GM12891 (cell line): ENCODE results near the gene B4GALT1.

Source experiments
- DNase-seq: peaks from one replicate; pipeline ENCODE4 v3.0.0; 2011; ENCODE audit warnings: low spot score; ENCODE audit not compliant: insufficient read length
- FAIRE-seq: peaks from 2 replicates; lab custom pipeline; 2011; peaks lifted over from hg19 to GRCh38; lab: Jason Lieb, UNC
- PAX5 ChIP-seq: IDR thresholded peaks from 2 replicates; pipeline ENCODE4 v1.6.1; 2011; ENCODE audit warnings: low read length, moderate library complexity, mild to moderate bottlenecking; ENCODE audit not compliant: insufficient read depth, severe bottlenecking
- POLR2A ChIP-seq: IDR thresholded peaks from 2 replicates; pipeline ENCODE4 v1.6.1; 2011; ENCODE audit warnings: low read depth, low read length, control low read depth
- POLR2AphosphoS5 ChIP-seq: IDR thresholded peaks from 2 replicates; pipeline ENCODE4 v1.6.1; 2011; ENCODE audit warnings: low read depth, low read length, control low read depth
- POU2F2 ChIP-seq: IDR thresholded peaks from 2 replicates; pipeline ENCODE4 v1.6.1; 2011; ENCODE audit warnings: low read depth, mild to moderate bottlenecking, control low read depth, low read length, moderate library complexity
- SPI1 ChIP-seq: IDR thresholded peaks from 2 replicates; pipeline ENCODE4 v1.6.1; 2011; ENCODE audit warnings: low read depth, low read length, control low read depth
- TAF1 ChIP-seq: IDR thresholded peaks from 2 replicates; pipeline ENCODE4 v1.6.1; 2011; ENCODE audit warnings: low read depth, low read length, control low read depth

B4GALT1 gene

GRCh38 chr9:33124751-33125381, 42.3 kb downstream of the B4GALT1 start:
- no peak for DNase-seq
- FAIRE-seq, result peak; percentile 81
- TF ChIP-seq SPI1 (no peak), POLR2AphosphoS5 (no peak), TAF1 (no peak), PAX5 (no peak), POU2F2 (no peak), POLR2A (no peak)

DNA sequence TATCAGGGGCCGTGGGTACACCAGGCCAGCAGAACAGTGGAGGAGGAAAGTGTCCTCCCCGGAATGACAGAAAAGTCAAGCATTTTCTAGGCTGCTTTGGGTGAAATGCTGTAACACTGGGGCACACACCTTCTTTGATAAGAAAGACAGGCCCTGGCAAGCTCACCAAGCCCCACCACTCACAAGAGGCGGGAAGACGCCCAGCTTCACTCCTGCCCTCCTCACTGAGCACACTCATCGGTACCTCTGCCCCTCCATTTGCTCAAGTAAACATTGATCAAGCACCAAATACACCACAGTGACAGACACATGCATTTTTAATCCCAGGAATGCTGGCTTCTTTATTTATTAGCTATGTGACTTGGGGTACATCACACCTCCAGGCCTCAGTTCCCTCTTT, 43.1 kb downstream of the B4GALT1 start:
- DNase-seq, result no peak
- TF ChIP-seq PAX5, result no peak
- no peak for TF ChIP-seq POU2F2
- TF ChIP-seq POLR2AphosphoS5, result no peak
- TF ChIP-seq POLR2A, result no peak
- no peak for TF ChIP-seq TAF1
- no peak for TF ChIP-seq SPI1
- FAIRE-seq, result no peak

DNA sequence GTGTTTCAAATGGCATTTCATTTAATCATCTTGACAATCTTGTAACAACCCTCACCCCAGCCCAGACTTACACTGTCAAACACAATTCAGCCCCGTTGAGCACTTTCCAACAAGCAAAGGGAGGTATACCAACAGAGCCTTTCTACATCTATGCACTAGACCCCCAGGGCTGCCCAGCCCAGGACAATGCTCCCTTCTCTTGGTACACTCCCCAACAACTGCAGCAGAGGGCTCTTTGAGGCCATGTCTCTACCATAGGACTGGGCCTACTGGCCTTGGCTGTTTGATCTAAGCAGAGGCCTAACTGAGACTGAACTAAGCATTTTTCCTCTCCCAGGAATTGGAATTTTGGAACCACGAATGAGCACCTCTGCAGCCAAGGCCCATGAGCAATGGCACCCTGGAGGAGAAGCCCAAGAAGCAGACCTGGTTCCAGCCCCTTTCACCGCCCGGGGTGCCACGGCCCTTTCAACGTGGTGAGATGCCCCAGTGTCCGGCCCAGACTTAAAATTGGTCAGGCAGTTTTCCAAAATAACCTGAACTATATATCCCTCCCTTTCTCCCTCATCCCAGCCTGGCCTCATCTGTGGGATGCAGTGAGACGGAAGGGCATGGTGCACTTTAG, 43.6 kb downstream of the B4GALT1 start:
- DNase-seq, result no peak
- TF ChIP-seq SPI1, result no peak
- no peak for TF ChIP-seq POLR2AphosphoS5
- no peak for TF ChIP-seq POLR2A
- no peak for FAIRE-seq

DNA sequence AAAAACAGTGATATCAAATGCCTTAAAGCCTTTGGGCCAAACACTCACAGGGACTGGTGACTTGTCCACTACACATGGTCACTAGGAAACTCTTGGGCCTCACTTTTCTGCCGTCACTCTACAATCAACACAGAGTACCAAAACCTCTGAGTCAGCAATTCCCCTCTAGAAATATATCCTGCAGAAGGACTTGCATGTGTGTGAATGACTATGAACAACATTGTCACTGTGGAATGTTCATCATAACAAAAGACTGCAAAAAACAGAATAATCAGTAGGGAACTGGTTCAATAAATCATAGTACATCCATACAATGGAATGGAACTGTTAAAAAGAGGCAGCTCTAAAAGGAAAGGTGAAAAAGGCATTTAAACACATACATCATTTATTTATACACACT, 46.5 kb downstream of the B4GALT1 start:
- FAIRE-seq (no peak), DNase-seq (no peak)
- no peak for TF ChIP-seq POLR2A

GRCh38 chr9:33117796-33118195, 49.3 kb downstream of the B4GALT1 start:
- TF ChIP-seq SPI1 (no peak), POU2F2 (no peak), PAX5 (no peak), TAF1 (no peak), POLR2AphosphoS5 (no peak), POLR2A (no peak)
- no peak for DNase-seq
- no peak for FAIRE-seq

- FAIRE-seq (no peak), DNase-seq (no peak)
- TF ChIP-seq TAF1, result no peak
- no peak for TF ChIP-seq PAX5
- no peak for TF ChIP-seq SPI1
- TF ChIP-seq POLR2A, result no peak
- no peak for TF ChIP-seq POLR2AphosphoS5
- no peak for TF ChIP-seq POU2F2
These were observed 49.8 kb downstream of the B4GALT1 start for GRCh38 chr9:33117306-33117705.

GRCh38 chr9:33116860-33117259, 50.3 kb downstream of the B4GALT1 start:
- no peak for DNase-seq
- FAIRE-seq, result peak; percentile 71
- TF ChIP-seq POU2F2 (no peak), POLR2A (no peak), SPI1 (no peak), TAF1 (no peak), POLR2AphosphoS5 (no peak), PAX5 (no peak)

DNA sequence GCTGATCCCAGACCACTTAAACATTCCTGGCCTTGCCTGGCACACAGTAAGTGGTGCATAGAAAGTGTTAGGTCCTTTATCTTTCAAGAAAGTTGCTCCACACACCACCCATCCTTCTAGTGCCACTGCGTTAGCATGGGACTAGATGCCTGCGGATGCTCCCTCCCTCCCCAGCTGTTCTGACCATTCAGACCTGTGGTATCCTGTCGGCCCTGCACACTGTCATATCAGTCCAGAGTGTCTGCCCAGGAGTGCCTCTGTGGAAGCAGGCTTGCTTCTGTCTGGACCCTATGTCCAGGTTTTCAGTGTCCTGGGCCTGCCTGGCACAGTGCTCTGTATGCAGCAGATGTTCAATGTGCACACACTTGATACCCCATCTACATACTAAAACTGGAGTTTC, 52.4 kb downstream of the B4GALT1 start:
- DNase-seq (no peak), FAIRE-seq (no peak)
- peak; percentile 42; the same call in 1 of the 2 replicates for TF ChIP-seq POLR2A
- no peak for TF ChIP-seq PAX5
- TF ChIP-seq POLR2AphosphoS5, result no peak
- TF ChIP-seq SPI1, result no peak

DNA sequence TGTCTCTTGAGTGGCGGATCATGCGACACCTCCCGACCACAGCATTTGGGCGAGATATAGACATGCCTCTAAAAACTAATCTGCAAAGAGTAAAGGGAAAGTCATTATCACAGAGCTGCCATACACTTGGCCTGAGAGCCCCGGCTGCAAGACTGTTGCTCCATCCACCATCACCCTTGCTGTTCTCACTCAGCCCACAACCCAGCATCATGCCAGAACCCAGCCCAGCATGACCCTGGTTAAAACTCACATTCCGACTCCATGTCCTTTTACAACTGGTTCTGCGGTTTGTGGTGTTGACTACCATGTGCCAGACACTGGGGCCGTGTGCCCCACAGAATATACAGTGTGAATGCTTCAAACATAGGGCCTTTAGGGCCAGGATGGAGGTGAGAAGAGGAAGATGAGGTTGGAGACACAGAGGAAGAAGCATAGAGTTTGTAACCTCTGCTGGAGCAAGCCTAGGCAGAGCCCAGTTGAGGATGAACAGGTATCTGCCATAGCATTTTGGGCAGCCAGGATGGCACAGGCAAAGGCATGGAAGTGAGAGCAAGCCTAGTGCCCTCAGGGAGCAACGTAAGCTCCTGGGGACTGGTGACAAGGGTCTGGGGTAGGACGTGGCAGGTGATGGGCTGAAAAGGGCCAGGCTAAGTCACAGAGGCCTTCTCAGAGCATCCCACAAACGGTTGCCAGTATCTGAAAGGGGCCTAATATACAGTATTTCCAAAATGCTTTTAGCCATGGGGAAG, 53.2 kb downstream of the B4GALT1 start:
- TF ChIP-seq TAF1 (no peak), POLR2A (no peak), PAX5 (no peak), SPI1 (no peak), POU2F2 (no peak), POLR2AphosphoS5 (no peak)
- FAIRE-seq (no peak), DNase-seq (no peak)

DNA sequence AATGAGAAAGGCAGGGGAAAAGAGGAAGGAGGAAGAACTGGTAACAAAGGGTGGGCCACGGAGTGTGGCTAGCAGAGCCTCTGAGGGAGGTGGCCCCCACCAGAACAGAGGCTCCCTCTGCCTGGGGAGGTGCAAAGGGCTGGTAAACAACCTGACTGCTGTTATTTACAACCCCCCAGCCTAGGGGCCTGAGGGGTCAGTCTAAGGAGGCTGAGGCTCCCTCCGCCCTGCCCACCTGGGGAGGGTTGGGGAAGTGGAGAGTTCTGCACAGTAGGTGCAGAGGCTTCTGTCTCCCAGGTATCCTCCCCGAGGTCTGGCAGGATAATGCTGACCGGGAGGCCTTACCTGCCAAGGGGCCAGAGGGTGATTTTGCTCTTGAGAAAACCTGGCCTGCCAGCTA, 55.0 kb downstream of the B4GALT1 start:
- DNase-seq, result no peak
- FAIRE-seq, result no peak

More for the DNA sequence above, 55.0 kb downstream of the B4GALT1 start:
- no peak for TF ChIP-seq TAF1
- TF ChIP-seq SPI1, result no peak
- no peak for TF ChIP-seq PAX5
- TF ChIP-seq POLR2A, result no peak
- no peak for TF ChIP-seq POU2F2
- TF ChIP-seq POLR2AphosphoS5, result no peak
